Chondrocyte (in vitro differentiated cells): ENCODE measurements around the gene MBP. TPM values are rescaled to one million over a fixed set of nuclear protein-coding genes. Genes with fewer than 3 reads are reported as not detected.
A peak's percentile ranks its signal among the peaks of the same experiment; 100 is the strongest.

Source experiments
- DNase-seq: peaks from one replicate; pipeline ENCODE4 v3.0.0; 2021; ENCODE audit warnings: mixed read lengths, low spot score
- H3K27ac Mint-ChIP-seq: one replicate; pipeline ENCODE4 v1.8.0; 2021; ENCODE audit warnings: mild to moderate bottlenecking, moderate library complexity, mixed read lengths; ENCODE audit not compliant: unreplicated experiment
- H3K27me3 Mint-ChIP-seq: 2 replicates; pipeline ENCODE4 v1.8.0; 2021; ENCODE audit warnings: low read depth, mixed read lengths
- H3K36me3 Mint-ChIP-seq: 2 replicates; pipeline ENCODE4 v1.8.0; 2021; ENCODE audit warnings: low read depth, mixed read lengths
- H3K4me1 Mint-ChIP-seq: 2 replicates; pipeline ENCODE4 v1.8.0; 2021; ENCODE audit warnings: low read depth, mild to moderate bottlenecking, mixed read lengths
- H3K4me3 Mint-ChIP-seq: one replicate; pipeline ENCODE4 v1.8.0; 2021; ENCODE audit warnings: mild to moderate bottlenecking, moderate library complexity, mixed read lengths; ENCODE audit not compliant: unreplicated experiment
- H3K9me3 Mint-ChIP-seq: 2 replicates; pipeline ENCODE4 v1.8.0; 2021; ENCODE audit warnings: low read depth, mixed read lengths
- CTCF ChIP-seq: fragments of 200-600 bp; sonication (generic); IDR thresholded peaks from 2 replicates; pipeline ENCODE4 v1.5.0; 2021; ENCODE audit warnings: antibody characterized with exemption, mild to moderate bottlenecking, moderate library complexity
- total RNA-seq: library from RNA; stranded (reverse); gene quantifications from 3 replicates; pipeline ENCODE4 v1.2.1, GENCODE V29; 2021

Gene MBP
- total RNA-seq, 1 donor from 2014 or later = 15.9 TPM

- Mint-ChIP-seq H3K27me3 (no peaks in the 10 kb centered on the region), H3K4me1 (peaks cover 65% of the 10 kb centered on the region), H3K9me3 (no peaks in the 10 kb centered on the region), H3K4me3 (no peak overlapping the region), H3K27ac (peak overlapping the region; percentile 95), H3K36me3 (peaks cover 2% of the 10 kb centered on the region)
- TF ChIP-seq CTCF = no peak
- DNase-seq = no peak
Measured at GRCh38 chr18:77072566-77072965, 60.0 kb downstream of the MBP start.

DNA sequence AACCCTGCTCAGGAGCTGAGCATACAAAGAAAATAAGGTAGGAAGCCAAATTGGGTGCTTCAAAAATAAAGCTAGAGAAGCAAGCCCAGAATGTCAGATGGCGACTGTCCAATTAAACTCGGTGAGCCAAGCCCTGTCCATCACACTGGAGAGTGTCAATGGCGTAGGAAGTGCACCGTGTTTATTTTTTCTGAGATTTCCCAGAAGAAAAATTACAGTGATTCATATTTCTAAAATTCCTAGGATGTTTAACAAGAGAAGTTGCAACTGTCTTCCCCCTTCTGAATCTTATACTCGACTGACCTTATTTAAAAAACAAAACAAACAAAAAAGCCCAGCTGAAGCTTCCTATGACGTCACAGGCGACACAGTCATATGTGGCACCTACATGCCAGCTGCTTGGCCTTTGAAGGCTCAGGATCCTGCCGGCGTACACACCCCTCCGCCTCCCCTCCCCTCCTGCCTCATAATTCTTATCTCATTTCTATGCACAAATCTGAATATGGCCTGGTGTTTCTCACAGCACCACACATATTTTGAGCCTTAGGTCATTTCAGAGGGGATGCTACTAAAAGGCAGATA, 60.8 kb downstream of the MBP start:
- TF ChIP-seq CTCF = no peak
- peaks cover 72% of the 10 kb centered on the region for H3K4me1 Mint-ChIP-seq
- H3K9me3 Mint-ChIP-seq = no peaks in the 10 kb centered on the region
- no peak for DNase-seq
- no peak overlapping the region for H3K4me3 Mint-ChIP-seq
- no peaks in the 10 kb centered on the region for H3K27me3 Mint-ChIP-seq
- peak overlapping the region; percentile 95 for H3K27ac Mint-ChIP-seq
- H3K36me3 Mint-ChIP-seq = peaks cover 2% of the 10 kb centered on the region

DNA sequence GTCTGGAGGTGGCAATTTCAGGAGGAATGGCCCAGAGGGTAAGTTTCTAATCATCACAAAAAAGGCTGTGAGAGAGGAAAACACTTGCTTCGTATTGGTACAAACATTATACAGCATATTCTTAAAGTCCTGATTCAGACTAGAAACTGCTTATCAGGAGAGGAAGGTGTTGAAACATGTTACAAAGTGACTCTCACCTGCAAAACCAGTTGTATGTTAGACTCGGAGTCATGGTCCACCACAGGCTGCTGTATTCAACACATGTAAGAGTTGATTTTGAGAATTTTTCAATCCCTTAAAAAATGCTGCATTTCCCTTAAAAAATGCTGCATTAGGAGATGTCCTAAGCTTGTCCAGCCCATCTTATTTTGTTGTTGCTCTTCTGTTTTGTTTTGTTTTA, 61.5 kb downstream of the MBP start:
- Mint-ChIP-seq H3K27me3 (no peaks in the 10 kb centered on the region), H3K4me1 (peaks cover 77% of the 10 kb centered on the region), H3K36me3 (peaks cover 2% of the 10 kb centered on the region), H3K4me3 (no peak overlapping the region), H3K9me3 (no peaks in the 10 kb centered on the region), H3K27ac (peak overlapping the region; percentile 95)
- no peak for TF ChIP-seq CTCF
- no peak for DNase-seq

DNA sequence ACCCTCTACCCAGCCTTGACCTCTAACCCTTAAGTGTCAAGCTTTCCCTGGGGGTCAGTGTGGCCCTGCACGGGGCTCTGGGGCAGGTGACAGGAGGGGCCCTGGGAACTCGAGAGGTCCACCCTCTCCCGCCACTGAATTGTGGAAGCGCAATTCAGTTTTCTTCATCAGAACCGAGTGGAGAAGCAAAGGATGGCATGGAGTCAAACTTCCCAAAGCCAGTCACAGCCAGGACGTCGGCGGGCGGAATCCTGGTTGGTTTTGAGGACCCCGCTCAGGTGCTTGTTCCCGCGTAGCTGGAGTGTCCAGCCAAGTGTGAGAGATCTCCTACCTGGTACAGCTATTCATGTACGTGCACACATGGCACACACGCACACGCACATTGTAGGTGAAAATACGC, 62.0 kb downstream of the MBP start:
- Mint-ChIP-seq H3K9me3 (no peaks in the 10 kb centered on the region), H3K4me1 (peaks cover 81% of the 10 kb centered on the region), H3K36me3 (peaks cover 2% of the 10 kb centered on the region), H3K27me3 (no peaks in the 10 kb centered on the region), H3K27ac (no peak overlapping the region), H3K4me3 (no peak overlapping the region)
- no peak for DNase-seq
- TF ChIP-seq CTCF = no peak

- Mint-ChIP-seq H3K36me3 (peaks cover 2% of the 10 kb centered on the region), H3K4me1 (peaks cover 87% of the 10 kb centered on the region), H3K4me3 (no peak overlapping the region), H3K27me3 (no peaks in the 10 kb centered on the region), H3K27ac (no peak overlapping the region), H3K9me3 (no peaks in the 10 kb centered on the region)
- DNase-seq = no peak
- TF ChIP-seq CTCF = no peak
Measured at GRCh38 chr18:77069931-77070330, 62.7 kb downstream of the MBP start.
